ELR (cell line): ENCODE data around the gene PUS3.
"Not testable (repeated sequence)": the region's sequence is repeated elsewhere in the genome, so short reads cannot be mapped to it uniquely, and the experiment has no call there.

Experiments
- DNase-seq: peaks from one replicate; pipeline ENCODE4 v3.0.0-alpha.2; 2015; ENCODE audit warnings: low read depth

The PUS3 gene

DNA sequence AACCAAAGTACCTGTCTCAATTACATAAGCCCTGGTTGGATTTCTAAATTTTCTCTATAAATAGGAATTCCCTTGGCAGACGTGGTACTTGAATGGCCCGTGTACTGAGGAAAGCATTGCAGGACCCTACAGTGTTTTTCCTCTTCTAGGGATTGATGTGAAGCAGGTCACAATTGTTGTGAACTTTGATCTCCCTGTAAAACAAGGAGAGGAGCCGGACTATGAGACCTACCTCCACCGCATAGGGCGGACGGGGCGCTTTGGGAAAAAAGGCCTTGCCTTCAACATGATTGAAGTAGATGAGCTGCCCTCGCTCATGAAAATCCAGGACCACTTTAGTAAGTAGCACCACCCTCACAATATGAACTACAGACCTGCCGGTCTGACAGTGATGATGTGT lies 18.0 kb upstream of the PUS3 start:
- no peak for DNase-seq

DNA sequence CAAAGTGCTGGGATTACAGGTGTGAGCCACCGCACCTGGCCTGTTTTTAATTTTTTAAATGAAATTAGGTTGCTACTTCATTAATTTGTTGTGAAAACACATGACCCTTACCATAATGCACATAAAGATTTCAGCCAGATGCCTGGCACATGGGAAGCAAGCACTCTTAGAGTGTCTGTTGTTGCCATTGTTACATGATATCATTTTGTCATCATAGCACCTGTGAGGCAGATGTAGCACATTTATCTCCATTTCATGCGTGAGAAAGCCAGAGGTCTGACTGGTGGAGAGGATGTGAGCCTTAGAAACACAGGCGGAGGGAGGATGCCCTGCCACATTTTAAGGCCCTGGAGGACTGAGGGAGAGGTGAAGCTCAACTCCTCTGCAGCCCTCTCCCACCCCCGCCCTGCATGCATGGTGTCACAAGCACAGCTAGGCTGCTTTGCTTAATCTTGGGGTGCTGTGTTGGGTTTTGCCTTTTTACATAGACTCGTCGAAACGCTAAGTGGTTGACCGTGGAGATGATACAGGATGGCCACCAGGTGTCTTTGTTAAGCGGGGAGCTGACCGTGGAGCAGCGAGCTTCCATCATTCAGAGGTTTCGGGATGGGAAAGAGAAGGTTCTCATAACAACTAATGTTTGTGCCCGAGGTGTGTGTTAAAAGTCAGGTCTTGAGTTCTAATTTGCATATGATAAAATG lies 15.3 kb upstream of the PUS3 start:
- DNase-seq = peak; percentile 21

DNA sequence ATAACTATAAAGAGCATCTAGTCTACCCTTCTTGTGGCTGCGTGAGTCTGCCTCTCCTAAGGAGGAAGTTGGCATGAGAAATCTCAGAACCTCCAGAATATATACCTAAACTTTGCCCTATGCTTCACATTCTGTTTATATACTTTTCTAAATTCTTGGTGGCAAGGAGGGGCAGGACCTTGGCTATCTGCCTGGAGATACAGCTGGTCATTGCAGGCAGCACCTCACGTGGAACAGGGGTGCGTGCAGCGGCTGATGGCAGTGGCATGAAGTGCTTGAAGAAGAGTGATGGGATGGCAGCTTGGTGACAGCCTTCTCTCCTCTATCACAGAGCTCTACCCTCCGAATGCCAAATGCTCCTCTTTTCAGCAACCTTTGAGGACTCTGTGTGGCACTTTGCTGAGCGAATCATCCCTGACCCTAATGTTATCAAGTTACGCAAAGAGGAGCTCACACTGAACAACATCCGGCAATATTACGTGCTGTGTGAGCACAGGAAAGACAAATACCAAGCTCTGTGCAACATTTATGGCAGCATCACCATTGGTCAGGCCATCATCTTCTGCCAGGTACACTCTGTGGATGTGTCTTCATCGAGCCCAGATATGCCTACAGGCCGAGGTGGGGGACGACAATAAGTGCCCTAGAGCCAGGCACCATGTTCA lies 13.8 kb upstream of the PUS3 start:
- DNase-seq = no peak

DNA sequence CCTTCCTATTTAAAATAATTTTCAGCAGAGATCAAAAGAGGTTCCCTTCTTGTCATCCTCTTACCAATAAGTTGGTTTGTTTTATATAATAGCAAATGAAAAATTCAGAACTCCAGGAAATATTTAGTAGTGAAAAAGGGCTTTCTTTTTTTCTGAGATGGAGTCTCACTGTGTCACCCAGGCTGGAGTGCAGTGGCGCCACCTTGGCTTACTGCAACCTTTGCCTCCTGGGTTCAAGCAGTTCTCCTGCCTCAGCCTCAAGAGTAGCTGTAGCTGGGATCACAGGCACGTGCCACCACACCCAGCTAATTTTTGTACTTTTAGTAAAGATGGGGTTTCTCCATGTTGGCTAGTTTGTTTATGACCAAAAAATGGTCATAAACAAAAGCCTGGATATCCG lies 11.6 kb upstream of the PUS3 start:
- not testable (repeated sequence) for DNase-seq

DNA sequence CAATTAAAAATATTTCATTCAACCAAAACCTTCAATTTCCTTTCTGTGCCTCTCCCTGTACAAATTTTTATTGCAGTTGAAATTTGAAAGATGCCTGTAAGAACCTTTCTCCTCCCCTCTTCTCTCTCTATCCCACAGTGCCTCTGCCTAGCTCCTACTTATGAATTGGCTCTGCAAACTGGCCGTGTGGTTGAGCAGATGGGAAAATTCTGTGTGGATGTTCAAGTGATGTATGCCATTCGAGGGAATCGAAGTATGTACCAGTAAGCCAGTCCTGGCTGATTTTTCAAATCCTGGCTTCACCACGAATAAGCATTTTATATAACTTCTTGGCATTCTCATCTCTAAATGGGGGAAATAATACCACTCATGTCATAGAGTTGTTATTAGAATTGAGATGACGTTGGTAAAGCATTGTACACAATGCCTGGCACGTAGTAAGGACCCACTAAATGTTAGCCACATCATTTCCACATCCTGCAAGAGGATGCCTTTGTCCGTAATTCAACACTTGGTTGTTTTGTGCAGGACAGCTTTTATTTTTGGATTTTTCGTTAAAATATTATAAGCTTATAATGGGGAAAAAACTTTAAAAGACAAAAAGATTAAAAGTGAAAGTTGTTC lies 7.3 kb upstream of the PUS3 start:
- no peak for DNase-seq

DNA sequence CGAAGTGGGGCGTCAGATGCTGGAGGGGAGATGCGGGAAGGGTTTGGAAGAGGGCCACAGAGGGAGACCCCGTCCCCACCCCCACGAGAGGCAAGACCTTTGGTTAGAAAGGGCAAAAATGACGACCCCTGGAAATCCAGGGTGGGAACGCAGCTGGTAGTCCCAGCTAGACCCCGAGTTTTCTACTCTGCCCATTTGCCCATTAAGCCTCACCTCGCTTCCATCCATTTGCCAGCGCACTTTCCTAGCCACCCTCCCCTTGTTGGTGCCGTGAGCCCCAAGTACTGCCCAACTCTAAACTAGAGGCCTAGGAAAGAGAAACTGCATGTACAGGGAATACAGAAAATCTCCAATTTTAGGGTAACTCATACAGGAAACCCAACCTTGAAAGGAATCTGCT lies 1.7 kb upstream of the PUS3 start:
- no peak for DNase-seq

DNA sequence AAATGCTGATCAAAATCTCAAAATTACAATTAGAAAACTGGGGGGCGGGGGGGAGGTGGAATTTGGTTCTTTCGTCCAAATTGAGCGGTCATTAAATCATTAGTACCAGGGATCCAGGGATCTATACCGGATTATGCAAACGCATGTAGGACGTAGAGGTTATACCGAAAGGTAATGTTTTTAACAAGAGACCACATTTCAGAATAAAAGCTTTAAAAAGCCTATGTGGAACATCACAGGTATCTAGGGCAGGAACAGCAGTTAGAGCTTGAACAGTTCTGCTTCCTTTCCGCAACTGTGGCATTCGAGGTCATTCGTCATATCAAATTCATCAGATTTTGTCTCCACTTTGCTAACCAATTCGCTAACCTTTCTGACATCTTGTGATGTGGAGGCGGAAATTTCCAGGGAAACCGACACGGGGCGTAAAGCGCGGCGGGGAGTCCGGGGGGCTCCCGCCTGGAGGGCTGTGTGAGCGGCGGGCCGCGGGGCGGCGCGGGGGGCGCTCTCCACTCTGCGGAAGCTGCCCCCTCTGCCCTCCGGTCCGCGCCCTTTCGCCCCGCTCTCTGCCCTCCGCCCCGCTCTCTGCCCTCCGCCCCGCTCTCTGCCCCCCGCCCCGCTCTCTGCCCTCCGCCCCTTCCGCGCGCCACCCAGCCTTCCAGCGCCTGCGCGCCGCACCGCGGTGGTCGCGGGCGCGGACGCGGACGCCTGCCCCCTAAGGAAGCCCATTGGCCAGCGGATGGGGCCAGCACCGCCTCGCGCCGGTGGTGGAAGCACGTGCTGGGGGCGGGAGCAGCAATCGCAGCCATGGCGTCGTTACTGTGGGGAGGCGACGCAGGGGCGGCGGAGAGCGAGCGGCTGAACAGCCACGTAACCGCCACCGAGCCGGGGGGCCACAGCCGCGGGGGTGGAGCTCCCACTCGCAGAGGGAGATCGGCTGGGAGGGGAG lies 979 bp upstream of the PUS3 start, which contains the start of gene DDX25:
Gene DDX25 (plus strand): TSS at position 798 of the 949 bp plus-strand sequence. CDS start 10 bp downstream, at position 808.
- DNase-seq = no peak

DNA sequence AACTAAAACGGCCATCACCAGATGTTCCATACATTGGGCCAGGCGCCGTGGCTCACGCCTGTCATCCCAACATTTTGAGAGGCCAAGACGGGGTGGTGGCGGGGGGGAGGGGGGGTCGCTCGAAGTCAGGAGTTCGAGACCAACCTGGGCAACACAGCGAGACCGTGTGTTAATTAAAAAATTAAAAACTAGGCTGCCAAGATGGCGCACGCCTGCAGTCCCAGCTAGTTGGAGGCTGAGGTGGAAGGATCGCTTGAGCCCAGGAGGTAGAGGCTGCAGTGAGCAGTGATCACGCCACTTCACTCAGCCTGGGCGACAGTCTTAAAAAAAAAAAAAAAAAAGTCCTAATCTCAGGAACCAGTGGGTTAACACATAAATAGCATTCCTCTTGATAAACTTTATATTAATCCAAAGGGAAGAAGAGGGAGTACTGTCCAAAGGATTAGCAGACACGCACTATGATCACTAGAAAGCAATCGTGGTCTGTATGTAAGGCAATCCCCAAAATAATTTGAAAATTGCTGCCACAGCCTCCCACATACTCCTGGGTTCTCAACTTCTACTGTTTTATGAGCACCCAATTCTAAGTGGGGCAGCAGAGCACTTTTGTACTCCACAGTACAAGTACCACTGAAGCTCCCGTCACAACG lies 604 bp downstream of the PUS3 start:
- no peak for DNase-seq

DNA sequence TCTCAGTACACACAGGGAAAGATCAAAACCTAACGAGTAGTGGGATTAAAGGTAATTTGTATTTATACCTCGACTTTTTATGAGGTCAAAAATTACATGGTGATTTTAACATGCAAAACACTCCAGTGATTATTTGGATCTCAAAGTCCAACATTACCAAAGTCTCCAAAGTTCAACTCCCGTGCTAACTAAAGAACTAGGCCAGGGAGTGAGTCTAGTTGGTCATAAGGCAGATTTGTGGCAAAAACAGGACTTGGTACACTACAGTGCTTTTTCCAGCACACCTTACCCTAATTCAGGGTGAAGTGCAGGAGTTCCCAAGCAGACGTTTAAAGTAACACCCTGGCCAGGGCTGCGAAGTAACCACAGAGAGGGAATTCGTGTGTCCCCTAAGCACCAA lies 1.1 kb downstream of the PUS3 start:
- DNase-seq = no peak

DNA sequence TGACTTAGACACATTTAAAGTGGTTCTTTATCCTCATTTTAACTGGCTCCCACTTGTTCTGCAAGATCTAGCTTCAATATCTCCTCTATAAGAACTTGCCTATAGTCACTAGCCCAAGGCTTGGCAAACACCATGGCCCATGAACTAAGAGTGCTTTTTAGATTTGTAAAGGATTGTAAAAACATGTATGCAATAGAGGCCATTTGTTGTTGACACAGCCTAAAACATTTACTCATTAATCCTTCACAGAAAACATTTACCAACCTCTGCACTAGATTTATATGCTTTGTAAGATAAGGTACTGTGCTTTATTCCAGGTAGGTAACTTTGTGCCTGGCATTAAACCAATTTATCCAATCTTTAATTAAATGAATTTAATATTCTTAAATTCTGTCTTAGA lies 10.0 kb downstream of the PUS3 start:
- DNase-seq = no peak

DNA sequence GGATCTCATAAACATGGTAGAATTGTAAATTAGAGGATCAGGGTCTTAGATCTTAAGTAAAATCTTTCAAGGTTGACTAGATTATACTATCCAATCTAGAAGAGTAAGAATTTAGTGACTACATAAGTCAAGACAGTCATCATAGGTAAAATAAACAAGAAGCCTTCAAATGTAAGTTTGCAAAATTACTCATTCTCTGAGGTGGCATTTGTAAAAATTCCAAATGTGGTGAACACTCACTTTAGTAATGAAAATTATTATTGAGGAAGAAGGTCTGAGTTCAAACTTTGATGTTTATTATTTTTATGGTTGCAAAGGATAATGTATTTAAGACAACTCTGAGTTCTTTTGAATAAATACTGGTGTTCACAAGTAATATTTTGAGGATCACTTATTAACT lies 10.9 kb downstream of the PUS3 start:
- peak; percentile 78 for DNase-seq

DNA sequence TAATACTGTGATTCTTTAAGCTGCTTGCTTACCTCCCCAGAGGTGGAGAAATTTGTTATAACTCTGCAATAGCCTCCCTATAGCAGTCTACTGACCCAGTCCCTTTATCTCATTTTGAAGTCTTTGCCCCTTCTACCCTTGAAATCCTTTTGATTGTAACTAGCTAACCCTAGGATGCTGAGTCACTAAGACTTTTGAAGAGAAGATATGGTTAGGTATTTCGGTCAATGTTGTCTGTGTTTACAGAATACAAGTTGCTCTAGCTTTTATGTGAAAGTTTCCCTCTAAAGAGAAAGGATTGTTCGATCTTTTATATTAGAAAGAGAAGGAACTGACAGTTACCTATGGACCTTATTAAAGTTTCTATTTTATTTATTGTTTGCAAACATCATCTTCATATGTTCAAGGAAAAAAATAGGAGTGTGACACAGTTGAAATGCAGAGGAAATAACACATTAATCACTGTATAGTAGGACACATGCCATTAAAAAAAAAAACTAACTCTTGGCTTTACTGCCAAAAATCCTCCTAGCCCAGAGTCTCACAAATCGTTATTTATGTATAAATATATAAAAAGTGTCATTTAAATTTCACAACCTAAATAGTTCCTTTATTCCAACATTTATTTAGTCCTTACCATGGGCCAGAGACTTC lies 12.4 kb downstream of the PUS3 start:
- DNase-seq = peak; percentile 45

DNA sequence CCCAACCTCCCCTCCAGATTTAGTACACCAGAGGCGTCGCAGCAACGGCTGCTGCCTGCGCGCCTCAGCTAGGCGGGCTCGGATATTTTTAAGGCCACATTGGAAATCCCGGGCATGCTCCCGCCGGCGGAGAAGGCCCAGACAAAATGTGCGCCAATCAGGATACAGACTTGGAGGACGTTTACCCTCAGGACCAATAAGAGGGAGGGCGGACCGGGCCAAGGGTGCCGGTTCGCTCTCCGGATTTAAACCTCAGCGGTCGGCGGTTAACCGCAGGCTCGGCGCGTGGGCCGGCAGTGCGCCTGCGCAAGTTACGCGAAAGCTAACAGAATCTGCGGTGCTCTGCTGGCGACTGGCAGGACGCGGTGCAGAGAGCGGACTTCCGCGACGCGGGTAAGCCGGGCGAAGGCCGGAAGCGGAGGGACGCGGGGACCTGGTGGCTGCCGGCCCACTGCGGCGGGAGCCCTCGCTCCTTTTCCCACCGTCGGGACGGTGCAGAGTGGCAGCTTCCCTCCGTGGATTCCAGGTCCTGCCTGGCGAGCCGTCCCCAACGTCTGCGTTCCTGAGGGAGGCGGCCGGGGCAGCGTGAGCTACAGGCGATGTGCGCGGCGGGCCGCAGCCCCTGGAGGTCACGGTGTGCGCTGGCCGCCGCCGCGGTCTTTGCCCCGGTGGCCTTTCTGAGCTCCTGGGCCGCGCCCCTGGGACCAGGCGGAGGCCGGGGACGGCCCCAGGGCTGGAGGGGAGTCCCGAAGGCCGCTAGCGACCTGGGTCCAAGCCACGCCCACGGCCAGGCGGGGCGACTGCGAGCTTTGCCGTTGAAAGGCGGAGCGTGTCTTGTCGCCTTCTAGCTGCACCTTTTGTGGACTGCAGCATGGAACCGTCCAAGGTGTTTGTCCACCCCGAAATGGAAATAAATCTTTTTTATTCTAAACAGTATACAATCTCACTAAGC lies 15.4 kb downstream of the PUS3 start, which contains the start of gene HYLS1:
Gene HYLS1 (plus strand): TSS at position 296 of the 952 bp plus-strand sequence. CDS start 11,701 bp downstream, outside the sequence.
- peak; percentile 96 for DNase-seq

DNA sequence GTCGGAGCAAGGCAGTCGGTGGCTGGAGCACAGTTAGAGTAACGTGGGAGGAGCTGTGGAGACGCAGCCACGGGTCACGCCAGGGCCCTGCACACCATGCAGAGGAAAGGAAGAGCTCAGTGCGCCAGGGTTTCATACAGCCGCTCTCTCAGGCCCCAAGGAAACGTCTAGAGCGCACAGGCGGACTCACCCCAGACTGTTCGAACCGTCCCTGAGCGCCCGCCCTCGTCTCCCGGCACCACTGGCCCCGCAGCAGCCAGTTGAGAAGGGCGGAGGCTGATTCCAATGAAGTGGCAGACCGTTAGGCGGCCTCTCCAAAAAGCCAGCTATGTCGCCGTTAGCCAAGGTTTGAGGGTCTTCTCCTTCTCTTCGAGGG lies 16.0 kb downstream of the PUS3 start:
- DNase-seq = peak; percentile 50

DNA sequence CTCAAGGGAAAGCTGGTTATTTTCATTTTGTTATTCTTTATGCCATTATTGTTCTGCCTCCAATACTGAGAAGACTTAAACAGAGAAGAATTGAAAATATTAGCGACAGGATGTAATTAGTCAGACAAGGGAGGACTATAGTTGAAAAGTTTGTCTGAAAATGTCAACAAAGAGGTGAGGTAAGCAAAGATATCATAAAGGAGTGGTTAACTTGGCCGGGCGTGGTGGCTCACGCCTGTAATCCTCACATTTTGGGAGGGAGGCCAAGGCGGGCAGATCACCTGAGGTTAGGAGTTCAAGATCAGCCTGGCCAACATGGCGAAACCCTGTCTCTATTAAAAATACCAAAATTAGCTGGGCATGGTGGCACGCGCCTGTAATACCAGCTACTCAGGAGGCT lies 19.6 kb downstream of the PUS3 start:
- DNase-seq = no peak

DNA sequence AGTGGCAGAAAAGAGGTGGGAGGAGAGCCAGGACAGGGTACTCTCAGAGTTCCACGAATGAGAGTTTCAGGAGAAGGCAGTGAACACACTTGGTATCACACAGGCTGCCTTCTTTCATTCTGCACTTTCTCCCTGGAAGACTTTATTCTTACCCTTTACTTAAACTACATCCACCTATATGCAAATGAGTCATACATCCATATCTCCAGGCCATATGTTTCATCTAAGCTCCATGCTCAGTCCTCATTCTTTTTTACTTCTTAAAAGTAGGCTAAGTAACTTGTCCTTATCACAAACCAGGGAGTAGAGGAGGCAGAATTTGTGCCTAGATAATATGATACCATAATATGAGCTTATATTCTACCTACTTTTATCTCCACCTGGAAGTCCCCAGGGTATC lies 21.7 kb downstream of the PUS3 start:
- DNase-seq = no peak

DNA sequence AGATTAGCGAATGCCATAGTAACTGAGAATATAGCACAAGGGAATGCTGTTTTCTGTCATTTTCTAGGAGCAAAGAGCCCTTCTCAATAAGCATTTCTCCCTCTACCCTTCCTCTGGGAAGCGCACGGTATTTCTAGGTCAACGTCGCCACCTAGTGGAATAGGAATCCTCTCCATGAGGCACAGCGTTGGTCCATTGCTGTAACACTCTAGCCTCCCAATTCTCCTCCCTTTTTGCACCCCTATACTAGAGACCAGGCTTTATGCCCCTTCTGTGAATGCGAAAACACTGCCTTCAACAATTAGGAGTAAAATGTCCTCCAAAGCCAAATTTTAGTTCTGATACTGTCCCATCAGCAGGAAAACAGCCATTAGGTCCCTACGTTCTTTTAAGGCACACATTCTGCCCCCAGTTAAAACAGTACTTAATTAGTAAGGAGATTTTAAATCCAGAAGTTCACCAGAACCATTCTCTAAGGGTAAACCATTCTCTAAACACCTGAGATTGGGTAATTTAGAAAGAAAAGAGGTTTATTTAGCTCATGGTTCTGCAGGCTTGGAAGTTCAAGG lies 28.4 kb downstream of the PUS3 start:
- peak; percentile 75 for DNase-seq

DNA sequence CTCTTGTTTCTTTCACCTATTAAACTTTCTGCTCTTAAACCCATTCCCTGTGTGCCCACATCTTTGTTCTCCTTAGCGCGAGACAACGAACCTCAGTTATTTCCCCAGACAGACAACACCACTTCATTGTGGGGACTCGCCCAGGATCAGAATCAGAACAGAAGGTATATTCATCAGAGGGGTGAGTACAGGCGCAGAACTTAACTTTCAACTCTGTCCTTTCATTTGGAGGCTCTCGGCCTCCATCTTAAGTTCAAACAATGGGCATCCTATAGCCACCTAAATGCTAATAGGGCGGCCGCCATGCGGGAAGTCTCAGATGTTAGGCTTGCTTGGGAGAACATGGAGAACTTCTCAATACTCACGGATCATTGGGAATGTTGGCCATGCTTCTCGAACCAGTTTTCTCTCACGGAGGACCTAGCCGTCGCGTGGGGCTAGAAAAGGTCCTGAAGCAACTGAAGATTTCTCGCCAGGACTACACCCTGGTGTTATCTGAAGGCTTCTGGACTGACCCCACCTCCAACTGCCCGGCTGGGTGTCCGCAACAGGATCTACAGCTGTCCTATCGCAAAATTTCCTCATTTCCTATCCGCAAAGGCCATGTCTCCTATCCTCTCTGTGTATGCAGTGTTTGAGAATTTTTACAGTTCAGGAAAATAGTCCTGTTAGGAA lies 29.0 kb downstream of the PUS3 start:
- no peak for DNase-seq

DNA sequence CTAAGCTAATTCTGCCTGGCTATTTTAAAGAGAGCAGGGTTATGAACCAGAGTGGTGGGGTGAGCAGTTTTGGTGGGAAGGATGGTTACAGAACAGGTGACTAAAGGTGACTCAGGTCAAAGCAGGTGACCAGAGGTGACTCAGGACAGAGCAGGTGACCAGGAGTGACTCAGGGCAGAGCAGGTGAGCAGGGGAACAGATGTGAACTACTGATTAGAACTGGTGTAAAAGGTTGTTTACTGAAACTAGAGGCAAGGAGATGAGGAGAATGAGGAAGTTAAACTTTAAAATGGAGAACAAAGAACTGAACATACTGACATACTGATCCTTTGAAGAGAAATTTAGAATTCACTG lies 30.9 kb downstream of the PUS3 start:
- DNase-seq = no peak
